ENCODE results near the gene CCBE1.

CCBE1 gene

DNA sequence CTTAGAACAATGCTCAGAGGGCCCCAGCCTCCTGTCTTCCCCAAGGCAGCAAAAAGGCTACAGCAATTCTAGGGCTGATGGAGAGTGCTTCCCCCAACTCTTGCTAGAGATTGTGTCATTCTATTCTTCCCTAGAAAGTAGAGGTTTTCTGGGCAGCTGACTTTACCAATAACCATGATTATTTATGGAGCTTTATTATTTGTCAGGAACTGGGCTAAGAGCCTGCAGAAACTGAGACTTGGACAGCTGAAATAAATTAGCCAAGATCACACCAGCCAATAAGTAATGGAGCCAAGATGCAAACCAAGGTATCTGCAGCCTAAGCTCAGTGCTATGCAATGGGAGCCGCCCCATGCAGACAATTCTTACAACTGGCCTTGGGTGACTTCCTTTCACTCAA lies 84.8 kb downstream of the CCBE1 start:
- DNase-seq = no peak

DNA sequence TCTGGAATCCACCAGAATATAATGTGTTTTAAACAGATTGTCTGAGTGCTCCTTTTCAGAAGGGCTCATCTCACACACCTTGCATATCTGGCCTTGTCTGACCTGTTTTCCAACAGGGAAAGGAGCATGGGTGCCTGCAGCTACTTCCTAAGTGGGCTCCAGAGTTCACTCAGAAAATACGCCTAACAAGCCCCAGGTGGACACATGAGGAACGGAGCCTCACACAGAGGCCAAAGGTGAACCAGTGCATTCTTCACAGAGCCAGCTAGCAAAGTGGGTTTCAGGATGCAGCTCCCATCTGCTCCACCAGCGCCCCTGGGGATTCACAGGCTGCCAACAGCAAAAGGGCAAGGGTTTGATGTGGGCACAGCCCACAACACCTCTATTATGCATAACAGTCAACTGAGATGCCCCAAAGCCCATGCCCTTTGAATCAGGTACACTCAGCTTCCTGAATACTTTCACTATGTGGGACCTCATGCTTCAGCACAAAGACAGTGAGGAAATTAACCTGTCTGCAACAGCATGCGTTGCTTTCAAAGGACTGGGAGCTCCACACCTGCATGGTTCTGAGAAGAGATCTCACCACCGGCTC lies 86.6 kb downstream of the CCBE1 start:
- no peak for DNase-seq

DNA sequence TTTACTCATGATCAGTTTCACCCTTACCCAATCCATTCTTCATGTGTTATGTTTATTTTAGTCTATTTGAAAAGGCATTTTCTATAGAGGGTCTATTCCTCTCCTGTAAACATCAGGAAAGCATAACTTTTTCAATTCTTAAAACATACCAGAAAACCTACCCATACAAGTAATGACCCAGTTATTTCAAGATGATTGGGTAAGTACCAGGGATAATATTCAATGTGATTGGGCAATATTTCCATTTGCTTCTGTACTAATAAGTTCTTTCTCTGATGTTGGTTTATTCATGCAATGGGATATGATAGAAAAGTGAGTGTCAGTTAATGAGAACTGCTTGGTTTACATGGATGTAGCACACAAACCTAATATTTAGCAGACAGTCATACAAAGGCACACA lies 87.6 kb downstream of the CCBE1 start:
- no peak for DNase-seq

DNA sequence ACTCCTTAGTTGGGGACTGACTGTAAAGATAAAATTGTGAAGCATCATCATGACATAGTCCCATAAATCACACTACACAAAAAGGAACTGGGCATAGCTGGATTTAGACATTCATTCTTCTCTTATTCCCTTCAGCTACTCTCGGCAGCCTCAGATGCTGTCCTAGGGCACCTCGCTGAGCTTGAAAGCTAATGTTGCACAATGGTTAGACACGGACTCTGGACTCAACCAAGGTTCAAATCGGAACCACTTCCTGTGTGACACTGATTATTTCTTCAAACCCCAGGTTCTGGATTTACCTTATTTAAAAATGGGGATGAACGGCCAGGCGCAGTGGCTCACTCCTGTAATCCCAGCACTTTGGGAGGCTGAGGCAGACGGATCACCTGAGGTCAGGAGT lies 89.8 kb downstream of the CCBE1 start:
- no peak for DNase-seq

DNA sequence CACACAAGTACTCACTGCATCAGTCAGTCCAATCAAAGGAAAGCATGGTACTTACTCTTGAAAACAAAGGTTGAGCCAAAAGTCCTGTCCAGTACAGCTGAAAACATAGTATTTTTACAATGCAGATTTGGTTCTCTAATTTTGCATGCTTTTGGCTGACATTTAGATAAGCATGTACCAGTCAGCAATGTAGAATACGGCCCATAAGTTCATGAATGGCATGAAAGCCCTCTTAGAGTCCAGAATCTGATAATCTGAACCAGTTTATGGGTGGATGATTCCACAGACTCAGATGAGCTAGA lies 90.2 kb downstream of the CCBE1 start:
- no peak for DNase-seq

DNA sequence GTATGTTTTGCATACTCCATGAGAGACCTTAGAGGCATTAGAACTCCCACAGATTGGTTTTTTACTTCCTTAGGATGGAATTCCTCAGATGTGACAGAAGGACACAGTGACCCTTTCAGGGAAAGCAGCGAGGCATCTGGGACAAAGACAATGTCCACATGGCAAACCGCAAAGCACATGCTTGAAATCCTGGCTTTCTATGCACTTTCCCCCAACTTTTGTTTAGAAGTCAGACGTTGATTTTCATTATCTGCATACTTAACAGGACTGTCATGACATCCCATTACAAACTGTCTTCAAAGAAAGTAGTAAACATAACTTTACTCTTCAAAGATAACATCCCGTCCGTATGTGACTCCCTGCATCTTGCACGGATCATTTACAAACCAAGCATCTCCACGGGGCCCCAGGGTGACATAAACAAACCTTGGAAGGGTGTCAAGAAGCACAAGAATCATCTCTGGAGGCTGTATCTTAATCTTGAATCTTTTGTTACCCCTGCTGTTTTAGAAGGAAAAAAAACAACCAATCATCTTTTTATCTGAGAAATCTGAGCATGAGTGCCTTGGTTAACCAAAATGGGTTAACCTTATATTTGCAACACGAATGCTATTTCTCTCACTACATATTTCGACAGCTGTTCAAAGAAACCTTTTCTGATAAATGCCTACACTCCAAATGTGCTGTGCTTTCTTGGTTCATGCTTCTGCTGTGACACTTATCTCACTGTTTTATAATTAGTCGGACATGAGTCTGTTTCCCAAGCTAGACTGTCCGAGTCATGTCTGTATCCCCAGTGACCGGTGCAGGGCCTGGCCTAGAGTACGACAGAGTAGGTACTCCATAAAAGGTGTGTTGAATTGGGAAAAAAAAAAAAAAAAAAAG lies 90.8 kb downstream of the CCBE1 start:
- no peak for DNase-seq

DNA sequence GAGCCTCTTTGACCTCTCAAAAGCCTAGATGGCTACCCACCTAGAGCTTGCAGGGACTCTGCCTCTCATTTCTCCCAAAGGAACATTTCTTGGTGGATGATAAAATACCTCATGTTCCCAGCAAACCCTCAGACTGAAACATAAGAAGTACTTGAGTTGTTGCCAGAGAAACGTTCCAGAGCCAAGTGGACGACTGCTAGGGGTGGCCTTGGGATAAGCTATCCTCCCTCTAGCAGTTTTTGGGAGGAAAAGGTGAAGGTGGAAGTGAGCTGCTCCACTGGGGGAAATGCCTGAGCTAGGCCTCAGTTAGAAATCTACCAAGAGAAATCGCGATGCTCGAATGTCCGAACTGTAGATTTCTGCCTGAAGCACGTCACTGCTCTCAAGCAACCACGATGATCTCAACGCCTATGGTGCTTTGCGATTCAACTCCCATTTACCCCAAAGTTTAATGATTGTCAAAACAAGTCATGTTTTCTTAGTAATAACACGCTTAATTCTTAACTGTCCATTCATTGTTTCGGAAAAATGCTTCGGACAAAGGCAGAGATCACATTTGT lies 91.5 kb downstream of the CCBE1 start:
- no peak for DNase-seq

DNA sequence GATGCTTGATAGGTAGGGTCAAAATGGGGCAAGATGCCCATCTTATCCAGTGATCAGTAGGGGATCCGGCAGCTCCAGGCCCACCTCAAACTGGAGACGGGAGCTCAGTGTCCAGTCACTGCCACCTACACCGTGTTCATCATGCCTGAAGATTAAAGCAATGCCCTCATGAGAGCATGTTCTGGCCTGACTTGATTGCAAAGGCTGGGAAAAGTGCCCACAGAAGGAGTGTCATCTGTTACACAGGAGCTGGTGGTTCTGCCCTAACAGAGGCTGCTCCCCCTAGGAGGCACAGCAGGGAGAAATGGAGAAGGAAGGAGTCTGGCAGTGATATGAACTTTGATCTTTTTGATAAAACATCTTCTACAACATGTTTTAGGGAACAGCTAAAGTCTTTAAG lies 92.3 kb downstream of the CCBE1 start:
- DNase-seq = no peak

DNA sequence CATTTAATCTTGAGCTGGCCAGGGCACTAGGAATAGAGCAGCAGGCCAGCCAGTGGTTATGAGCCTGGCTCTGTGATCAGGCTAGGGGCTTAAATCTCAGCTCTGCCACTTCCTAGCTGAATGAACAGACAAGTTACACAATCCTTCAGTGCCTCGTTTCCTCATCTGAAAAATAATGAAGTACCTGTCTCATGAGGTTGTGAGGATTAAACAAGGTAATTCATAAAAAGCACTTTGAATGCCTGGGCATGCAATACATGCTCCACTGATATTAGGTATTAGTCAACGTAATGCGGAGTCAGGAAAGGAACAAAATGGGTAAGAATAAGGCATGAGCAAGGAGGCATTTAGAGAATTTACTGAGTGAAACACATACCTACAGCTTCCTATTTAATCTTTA lies 100.2 kb downstream of the CCBE1 start:
- DNase-seq = no peak

DNA sequence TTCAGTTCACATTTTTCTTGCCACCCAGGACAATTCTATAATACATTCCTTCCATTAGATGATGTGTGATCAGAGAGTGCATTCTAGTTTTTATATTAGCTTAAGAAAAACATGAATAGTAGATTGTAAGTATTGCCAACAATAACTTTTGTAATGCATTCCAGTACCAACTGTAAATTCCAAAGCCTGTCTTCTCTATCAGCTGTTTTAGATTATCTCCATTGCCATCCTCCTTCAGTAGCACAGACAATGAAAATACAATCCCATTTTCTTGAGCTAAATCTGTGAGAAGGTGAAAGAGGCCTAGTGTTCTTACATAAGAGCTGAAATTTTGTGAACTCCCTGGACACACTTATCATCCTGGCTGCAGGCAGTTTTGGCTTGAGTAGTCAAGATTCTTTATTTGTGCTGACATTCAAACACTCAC lies 103.9 kb downstream of the CCBE1 start:
- DNase-seq = no peak

DNA sequence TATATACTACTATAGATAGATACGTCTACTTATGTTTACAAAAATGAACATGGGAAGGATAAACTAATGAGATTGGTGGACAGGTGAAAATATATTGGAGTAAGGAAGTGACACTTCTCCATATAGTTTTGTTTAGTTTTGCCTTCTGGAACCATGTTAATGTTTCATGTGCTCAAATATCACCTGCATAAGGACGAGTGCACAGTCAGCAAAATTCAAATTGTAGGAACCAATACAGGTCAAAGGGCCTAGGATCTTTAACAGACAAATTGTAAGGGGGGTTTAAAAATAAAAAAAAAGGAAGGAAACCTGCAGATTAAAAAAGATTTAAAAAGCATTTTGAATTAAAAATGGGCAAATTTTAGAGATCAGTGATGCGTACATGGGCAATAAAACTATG lies 104.6 kb downstream of the CCBE1 start:
- DNase-seq = no peak

DNA sequence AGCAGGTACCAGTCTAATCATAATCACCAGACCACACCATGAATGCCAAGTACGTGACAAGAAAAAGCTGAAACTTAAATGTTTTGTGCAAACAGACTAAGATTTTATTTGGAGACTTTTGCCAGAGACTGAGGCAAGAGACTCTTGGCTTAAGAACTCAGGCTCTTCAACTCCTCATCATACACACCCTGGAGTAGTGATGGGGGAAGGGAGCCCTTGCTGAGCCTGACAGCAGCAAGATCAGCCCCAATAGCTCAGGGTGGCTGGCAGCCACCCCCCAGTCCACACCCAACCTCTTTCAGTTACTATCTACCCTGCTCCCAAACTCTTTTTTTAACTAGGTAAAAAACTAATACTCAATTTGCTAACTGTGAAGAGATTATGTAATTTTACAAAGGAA lies 114.8 kb downstream of the CCBE1 start:
- no peak for DNase-seq

DNA sequence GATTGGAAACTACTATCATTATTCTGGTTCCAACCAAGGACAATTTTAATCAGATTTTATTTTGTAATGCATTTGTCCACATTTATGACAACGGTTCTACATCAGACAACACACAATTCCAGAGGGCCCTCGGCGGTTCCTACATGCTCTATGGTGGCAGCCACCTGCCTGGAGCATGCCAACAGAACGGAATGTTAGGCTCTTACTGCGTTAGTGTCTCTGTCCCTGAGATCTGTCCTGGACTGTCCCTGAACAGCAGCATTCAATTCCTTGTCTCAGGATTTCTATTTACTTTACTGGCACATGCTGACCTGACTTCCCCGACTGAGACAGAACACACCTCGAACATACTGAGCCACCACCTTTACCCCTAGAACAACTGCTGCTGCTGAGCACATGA lies 117.7 kb downstream of the CCBE1 start:
- no peak for DNase-seq

DNA sequence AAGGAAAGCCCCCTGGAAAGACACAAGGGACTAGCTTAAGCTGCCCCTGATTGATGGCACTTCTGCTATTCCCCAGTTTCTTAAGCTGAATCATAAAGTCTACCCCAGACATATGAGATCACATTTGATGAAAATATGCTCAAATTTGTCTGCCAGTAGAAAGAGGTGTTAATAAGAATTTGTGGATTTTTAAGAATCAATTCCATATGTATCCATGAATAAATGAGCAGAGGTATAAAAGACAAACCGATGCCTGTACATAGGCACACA lies 119.9 kb downstream of the CCBE1 start:
- no peak for DNase-seq

DNA sequence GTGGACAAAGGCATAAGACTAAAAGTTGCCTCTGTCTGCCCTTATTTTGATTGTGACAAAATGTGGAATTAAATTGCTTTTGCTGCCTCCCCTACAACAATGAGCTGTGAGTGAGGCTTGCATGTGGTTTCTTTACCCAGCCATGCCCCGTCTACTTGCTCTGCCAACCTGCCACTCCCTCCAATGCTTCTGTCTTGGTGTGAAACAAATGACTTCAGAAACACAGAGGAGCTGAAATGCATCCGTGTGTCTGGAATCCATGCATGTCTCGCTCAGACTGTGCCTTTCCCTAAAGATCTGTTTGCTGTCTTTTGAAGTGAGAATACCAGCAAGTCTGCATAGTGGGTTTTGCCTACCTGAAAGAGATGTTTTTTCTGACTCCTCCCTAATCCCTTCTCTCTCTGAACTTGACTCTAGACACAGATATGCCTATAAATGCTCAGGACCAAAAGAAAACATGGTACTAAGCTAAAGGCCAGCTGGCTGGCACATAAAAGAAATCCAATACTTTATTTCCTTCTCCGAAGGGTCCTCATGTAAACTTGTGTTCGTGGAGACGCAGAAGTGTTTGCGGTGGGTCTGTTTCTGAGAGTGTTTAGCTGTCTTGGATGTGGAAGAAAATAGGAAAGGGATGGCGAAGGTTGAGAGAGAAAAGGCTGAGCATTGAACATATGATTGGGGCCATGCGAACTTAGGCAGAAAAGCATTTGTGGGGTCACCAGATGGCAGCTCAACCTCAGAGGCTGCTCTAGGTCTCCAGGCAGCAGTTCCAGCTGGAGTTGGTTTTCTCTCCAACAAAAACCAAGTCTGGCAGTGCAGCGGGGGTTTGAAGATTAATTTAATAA lies 120.5 kb downstream of the CCBE1 start:
- DNase-seq = no peak

DNA sequence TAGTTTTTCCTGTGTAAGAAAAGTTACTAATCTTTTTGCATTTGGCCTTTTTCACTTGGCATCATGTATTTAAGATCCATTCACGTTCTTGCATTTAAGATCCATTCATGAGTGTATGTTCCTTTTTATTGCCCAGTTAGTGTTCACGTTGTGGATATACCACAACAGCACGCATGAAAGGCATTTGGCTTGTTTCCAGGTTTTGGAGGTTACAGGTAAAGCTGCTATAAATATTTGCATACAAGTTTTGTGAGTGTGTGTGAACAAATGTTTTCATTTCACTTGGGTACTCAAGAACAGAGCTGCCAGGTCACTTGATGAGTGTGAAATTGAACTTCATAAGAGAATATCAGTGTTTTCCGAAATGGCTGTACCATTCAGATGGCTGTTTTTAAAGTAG lies 121.2 kb downstream of the CCBE1 start:
- DNase-seq = no peak

DNA sequence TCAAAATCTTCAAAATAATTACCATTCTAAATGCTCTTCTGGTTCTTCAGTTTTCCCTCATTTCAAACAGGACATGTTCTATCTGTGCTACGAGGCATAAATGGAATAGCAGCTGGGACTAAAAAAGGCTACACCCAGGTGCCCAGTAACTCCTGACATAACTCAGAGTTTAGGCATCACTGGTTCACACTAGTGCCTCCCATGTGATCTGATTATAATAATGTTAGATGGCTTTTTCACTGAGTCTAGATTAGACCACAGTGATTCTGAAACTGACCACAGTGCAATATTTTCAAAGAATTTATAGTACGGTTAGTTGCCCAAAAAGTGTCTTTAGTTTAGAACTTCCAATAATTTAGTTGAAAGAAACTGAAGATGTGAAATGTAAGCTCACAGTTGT lies 123.3 kb downstream of the CCBE1 start:
- no peak for DNase-seq

DNA sequence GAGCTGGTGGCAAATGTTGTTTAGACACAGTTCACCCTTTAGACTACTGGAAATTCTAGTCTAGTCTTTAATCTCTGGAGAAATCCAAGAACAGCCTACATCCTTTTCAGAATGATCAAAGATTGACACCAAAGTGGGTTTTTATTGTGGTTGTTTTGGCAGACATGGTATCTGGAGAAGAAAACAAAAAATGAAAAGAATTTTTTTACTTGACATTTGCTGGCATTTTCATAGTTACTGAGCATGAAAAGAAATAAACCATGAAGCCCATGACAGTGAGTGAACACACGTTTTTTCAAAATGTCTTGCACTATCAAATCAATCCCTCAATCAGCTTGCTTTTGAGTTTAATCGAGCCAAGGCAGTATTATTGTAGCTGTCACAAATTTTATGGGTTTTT lies 125.3 kb downstream of the CCBE1 start:
- DNase-seq = no peak

DNA sequence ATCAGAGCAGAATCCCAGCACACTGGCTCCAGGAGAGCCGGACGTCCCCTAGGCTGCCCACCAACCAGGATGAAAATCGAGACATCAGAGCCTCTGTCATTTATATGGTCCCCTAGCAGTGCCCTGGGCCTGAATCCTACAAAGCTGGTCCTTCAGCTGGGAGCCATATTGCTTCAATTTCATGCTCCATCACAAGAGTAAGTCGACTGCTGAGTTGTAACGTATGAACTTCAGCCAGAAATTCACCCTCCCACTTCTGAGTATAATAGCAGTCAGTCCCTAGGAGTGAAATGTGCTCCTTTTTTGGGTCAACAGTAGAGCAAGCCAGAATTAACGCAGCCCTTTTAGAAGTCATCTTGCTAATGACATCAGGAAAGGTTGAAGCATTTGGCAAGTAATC lies 126.4 kb downstream of the CCBE1 start:
- no peak for DNase-seq

DNA sequence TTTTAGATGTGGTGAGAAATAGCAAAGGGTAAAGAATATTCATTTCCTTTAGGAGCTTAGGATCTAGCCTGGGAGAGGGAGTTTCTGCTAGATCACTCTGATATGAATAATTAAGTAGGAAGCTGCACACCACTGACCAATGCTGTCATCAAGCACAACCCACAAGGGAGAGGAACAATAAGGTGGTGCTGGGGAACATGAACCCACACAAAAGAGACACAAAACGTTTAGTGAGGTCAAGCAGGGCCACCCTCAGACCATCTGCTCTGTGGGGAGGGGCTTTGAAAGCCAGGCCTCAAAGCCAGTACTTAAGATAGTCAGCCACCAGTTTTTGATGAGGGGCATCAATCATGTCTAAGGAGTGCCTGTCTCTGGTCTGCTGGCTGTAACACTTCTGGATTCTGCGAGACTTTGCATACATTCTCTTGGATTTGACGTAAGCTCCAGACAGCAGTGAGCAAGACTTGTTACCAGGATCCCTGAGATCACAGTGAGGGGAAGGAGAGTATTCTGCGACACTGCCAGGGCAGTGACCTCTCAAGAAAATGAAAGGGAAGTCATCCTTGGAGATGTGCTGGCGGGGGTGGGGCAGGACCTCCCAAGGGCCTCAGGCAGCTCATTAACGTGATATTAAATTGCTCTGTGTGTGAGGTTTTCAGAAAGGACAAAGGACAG lies 127.0 kb downstream of the CCBE1 start:
- DNase-seq = no peak

DNA sequence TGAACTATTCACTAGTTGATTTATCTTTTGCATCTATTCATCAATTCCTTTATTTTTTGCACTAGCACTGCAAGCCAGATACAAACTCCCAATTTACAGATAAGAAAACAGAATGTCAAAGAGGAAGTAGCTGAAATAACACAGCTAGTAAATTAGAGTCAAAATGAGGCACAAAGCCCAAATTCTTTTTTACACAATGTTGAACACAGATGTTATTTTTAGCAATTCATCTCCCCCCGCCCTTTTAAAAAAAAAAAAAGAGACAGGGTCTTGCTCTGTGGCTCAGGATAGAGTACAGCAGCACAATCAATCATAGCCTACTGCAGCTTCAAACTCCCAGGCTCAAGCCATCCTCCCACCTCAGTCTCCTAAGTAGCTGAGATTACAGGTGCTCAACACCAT lies 127.8 kb downstream of the CCBE1 start:
- no peak for DNase-seq

DNA sequence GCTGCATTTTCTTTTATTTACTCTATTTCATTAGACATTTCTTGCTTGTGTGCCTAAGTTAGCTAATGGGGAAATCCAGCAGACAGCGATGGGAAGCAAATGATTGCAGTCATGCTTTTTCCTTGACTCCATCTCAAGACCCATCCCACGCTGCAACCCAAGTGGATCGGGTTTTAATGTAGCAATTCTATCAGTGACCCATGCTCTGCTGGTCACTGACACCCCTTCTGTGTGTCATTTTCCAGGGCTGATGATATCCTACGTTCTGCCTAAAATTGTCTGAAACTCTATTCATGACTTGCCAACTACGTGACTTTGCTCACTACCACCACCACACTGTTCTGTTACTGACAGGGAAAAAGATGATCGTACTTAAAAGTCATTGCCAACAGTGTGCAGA lies 129.8 kb downstream of the CCBE1 start:
- DNase-seq = no peak

DNA sequence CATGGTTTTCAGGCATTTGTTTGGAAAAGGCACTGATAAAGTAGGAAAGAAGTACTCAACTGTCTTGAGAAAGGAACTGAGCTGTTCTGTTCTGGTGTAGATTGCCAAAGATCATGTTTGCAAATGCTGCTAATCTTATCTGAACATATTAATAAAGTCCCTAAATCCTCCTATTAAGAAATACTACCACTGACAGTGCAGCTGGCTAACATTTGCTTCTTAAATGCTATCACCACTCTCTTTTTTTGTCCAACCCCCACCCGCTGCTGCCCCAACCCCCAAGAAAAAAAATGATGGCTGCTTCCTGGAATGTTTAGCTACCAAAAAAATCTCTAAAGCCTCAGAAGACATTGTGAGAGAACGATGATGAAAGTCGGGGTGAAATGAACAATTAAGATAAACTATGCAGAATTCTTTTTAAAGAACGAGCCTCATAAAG lies 130.7 kb downstream of the CCBE1 start:
- DNase-seq = no peak

Measured in SW 1271 (cell line).